ENCODE data around the gene TSTD2. TPM values are rescaled to one million over a fixed set of nuclear protein-coding genes. Genes with fewer than 3 reads are reported as not detected.

TSTD2 gene
- total RNA-seq, 4 donors from 2014 or later = 11.6 to 19.9 (median 14.5) TPM

- no peak overlapping the region for H3K4me3 ChIP-seq
- TF ChIP-seq POLR2A (IDR thresholded peaks at IDR 0.05) (no peak), CTCF (IDR thresholded peaks at IDR 0.05 in 4 of 5, conservative IDR thresholded peaks at IDR 0.05 in 1 of 5) (no peak)
- H3K36me3 ChIP-seq = peaks cover 5 to 93% of the 10 kb centered on the region in 2 donors
- ATAC-seq (no peak), DNase-seq (no peak)
- intact Hi-C loops (cut with DNase I; ENCODE audit: low total_unique reads) = no loop called here
- no peaks in the 10 kb centered on the region for H3K27me3 ChIP-seq
- H3K27ac ChIP-seq = no peak overlapping the region
- no peaks in the 10 kb centered on the region for H3K9me3 ChIP-seq
- no peaks in the 10 kb centered on the region for H3K4me1 ChIP-seq
- in situ Hi-C loops (cut with MboI; ENCODE audit: low sequenced_read_pairs in 4 of 4) = no loop called here
These were observed 39.2 kb upstream of the TSTD2 start for GRCh38 chr9:97672403-97672802.

GRCh38 chr9:97670586-97670985 lies 37.4 kb upstream of the TSTD2 start:
- TF ChIP-seq CTCF (IDR thresholded peaks at IDR 0.05 in 4 of 5, conservative IDR thresholded peaks at IDR 0.05 in 1 of 5) = no peak
- Histone ChIP-seq H3K27me3 (no peaks in the 10 kb centered on the region), H3K4me3 (no peak overlapping the region), H3K36me3 (peaks cover 2 to 99% of the 10 kb centered on the region in 2 donors), H3K27ac (no peak overlapping the region), H3K4me1 (no peaks in the 10 kb centered on the region), H3K9me3 (no peaks in the 10 kb centered on the region)
- ATAC-seq (no peak), DNase-seq (no peak)
- intact Hi-C loops (cut with DNase I; ENCODE audit: low total_unique reads) = no loop called here
- in situ Hi-C loops (cut with MboI; ENCODE audit: low sequenced_read_pairs in 4 of 4) = no loop called here

GRCh38 chr9:97668485-97668884 lies 35.3 kb upstream of the TSTD2 start:
- intact Hi-C loops (cut with DNase I; ENCODE audit: low total_unique reads) (no loop called here), in situ Hi-C loops (cut with MboI; ENCODE audit: low sequenced_read_pairs in 4 of 4) (no loop called here)
- ATAC-seq (no peak), DNase-seq (no peak)
- Histone ChIP-seq H3K27me3 (no peaks in the 10 kb centered on the region), H3K9me3 (no peaks in the 10 kb centered on the region), H3K36me3 (peaks cover 0 to 100% of the 10 kb centered on the region in 2 donors), H3K4me1 (no peaks in the 10 kb centered on the region), H3K27ac (no peak overlapping the region), H3K4me3 (no peak overlapping the region)
- TF ChIP-seq POLR2A (IDR thresholded peaks at IDR 0.05) (no peak), CTCF (IDR thresholded peaks at IDR 0.05 in 4 of 5, conservative IDR thresholded peaks at IDR 0.05 in 1 of 5) (no peak)

GRCh38 chr9:97666907-97667686 lies 33.9 kb upstream of the TSTD2 start:
- no peak for ATAC-seq
- H3K4me1 ChIP-seq = no peaks in the 10 kb centered on the region

More at GRCh38 chr9:97666907-97667686, 33.9 kb upstream of the TSTD2 start:
- DNase-seq = no peak
- TF ChIP-seq POLR2A (IDR thresholded peaks at IDR 0.05) (no peak), CTCF (IDR thresholded peaks at IDR 0.05 in 4 of 5, conservative IDR thresholded peaks at IDR 0.05 in 1 of 5) (no peak)
- Histone ChIP-seq H3K27me3 (no peaks in the 10 kb centered on the region), H3K4me3 (no peak overlapping the region), H3K27ac (no peak overlapping the region), H3K36me3 (peaks cover 0 to 97% of the 10 kb centered on the region in 2 donors), H3K9me3 (no peaks in the 10 kb centered on the region)
- in situ Hi-C loops (cut with MboI; ENCODE audit: low sequenced_read_pairs in 4 of 4) (no loop called here), intact Hi-C loops (cut with DNase I; ENCODE audit: low total_unique reads) (no loop called here)
